Stimulated activated CD8-positive, alpha-beta memory T cell treated with anti-CD3 and anti-CD28 coated beads, Interleukin-4, amount 100 ng/mL, for 24 hours (primary cell): ENCODE data around the gene PDE3A.
"Not testable (repeated sequence)": the region's sequence is repeated elsewhere in the genome, so short reads cannot be mapped to it uniquely, and the experiment has no call there.

ENCODE experiments used
- DNase-seq: peaks from one replicate; pipeline ENCODE4 v3.0.0-alpha.2; 2020; ENCODE audit warnings: low read depth

PDE3A gene

DNA sequence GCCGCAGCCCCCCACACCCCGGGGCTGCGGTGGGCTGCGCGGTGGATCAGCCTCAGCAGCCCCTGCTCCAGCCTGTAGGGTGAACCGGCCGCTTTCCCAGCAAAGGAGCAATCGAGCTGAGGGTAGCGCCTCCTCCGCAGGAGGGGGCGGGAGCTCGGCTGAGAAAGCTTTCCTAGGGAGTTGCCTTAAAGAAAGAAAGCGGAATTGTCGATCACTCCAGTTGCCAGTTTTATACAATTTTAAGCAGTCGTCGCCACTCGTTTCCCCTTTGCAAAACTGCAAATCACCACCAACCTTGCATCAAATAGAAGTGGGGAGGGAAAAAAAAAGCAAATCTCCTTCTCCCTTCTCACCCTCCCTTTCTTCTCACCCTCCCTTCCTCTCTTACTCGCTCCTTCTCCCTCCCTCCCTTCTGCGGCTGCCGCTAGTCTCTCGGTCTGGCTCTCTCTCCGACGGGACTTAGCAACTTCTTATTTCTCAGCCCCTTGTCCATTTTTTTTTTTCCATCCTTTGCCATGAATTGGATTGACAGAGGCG is at the start of gene PDE3A:
Gene PDE3A, plus strand, starts transcription at position 424 of the 537 bp plus-strand sequence. CDS start 748 bp downstream, outside the sequence.
- DNase-seq: no peak

DNA sequence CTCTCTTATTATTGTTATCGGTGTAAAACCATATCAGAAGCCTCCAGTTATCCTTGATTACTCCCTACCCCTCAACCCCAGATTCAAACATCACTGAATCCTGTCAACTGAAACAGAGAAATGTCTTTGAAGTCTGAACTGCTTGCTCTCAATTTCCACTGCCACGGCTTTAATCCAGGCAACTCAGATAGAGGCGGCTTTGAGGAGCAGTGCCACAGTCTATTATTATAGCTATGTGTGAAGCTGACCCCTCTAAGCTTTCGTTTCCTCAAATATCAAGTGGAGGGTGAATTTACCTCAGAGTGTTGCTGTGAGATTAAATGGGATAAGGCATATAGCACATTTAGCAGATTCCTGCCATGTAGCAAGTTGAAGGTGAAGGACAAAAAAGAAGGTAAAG is 49.0 kb upstream of the PDE3A start:
- DNase-seq: no peak

- no peak for DNase-seq
Observed at GRCh38 chr12:20320552-20320951, 47.8 kb upstream of the PDE3A start.

GRCh38 chr12:20330826-20331505 is 37.4 kb upstream of the PDE3A start:
- DNase-seq: not testable (repeated sequence)

DNA sequence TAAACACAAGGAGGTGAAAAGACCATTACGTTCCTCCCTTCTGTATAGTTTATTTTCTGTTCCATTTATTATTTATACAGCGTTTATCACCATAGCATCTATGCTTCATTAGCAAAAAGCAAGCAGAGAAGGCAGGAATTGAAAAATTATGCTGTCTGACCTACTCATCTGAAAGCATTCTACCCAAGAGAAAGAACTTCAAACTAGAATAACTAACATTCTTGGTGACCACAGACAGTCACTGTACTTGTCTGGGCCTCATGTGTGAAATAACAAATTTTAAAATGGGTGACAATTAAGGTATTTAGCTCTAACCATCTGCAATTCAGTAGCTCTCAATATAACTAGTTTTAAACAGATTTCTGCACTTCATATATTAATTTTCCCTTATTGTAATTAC is 29.3 kb upstream of the PDE3A start:
- no peak for DNase-seq

DNA sequence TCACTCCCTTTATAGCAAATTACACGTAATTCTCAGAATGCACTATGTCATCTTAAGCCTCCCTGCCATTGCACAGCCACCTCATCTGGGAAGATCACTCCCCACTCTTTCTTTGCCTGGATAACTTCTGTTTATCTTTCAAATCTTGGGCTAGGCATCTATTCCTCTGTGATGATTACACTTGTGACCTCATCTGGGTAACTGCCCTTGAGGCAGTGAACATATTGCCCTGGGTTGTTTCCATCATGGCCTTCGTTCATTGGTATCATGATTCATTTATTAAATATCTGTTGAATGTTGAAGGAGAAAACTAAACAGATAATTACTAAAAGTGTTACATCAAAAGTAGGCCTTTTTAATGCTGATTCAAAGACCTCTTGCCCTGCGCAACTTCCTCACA is 26.2 kb upstream of the PDE3A start:
- DNase-seq: no peak

DNA sequence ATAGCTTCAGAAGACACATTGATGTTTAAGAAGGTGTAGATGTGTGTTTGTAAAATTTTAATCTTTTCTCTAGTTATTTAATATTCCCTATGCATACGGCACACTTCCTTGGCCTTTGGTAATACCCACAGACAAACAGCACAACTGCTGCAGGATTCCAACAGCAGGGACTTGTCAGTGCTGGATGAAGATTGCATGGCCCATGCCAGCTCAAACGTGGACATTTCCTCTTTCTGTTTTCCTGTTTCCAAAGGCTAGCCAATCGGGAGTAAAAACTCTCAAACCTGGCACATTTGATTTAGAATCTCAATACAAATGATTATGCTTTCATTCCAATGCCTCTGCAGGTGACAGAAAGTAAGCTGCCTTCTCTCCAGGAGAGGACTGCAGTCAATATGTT is 22.5 kb upstream of the PDE3A start:
- DNase-seq: no peak

- DNase-seq: no peak
Observed at GRCh38 chr12:20350026-20350425, 18.3 kb upstream of the PDE3A start.

GRCh38 chr12:20350495-20350894 is 17.8 kb upstream of the PDE3A start:
- DNase-seq: no peak

- DNase-seq: no peak
Observed at GRCh38 chr12:20351406-20351805, 16.9 kb upstream of the PDE3A start.

DNA sequence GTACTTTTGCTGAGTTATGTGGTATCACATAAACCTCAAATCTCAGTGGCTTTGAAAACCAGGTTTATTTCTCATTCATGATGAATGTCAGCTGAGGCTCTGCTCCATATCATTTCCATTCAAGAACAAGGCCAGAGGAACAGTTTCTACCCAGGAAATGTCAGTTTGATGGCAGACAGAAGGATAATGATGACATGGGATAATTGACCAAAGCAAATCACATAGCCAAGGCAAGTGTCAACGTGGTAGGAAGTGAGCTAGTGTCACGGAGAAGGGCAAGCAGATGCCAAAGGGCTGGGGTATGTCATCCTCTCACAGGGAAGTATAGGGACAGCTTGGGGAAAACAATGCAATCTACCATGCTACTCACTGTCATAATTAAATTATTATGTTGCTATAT is 12.3 kb upstream of the PDE3A start:
- DNase-seq: no peak

DNA sequence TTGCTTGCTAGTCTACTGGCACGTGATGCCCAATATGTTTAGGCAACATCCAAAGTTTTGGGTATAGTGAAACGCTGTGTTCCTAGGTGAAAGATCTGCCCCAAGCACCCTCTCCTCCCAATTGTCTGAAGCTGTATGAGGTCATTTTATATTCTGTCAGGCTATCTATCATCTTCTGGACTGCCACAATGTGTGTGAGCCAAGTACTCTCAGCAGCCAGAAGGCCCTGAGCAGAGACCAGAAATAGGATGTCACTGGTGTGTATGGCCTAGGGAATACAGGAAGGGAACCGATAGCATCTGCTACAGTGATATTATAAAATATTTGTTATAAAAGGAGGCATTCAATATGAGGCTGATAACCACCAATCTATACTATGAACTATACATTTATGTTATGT is 7.9 kb upstream of the PDE3A start:
- DNase-seq: no peak

DNA sequence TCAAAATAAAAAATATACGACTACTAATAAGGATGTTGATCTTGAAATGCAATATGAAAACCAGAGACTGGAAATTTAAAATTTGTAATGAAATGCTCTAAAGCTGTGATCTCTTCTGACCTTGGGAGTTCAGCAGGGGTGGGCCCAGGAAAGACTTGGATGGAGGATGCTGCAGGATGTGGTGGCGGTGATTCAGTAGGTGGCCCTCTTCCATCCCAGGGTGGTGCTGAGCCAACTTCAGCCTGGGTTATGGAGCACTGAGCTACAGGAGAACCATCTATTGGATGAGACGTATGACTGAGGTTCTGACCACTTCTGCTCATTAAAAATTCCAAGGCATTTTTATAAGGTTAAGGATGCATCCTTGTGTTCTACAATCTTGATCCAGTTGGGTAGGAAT is 6.9 kb upstream of the PDE3A start:
- no peak for DNase-seq

GRCh38 chr12:20364501-20364900 is 3.8 kb upstream of the PDE3A start:
- DNase-seq: no peak

- no peak for DNase-seq
Observed at GRCh38 chr12:20366776-20367409, 1.4 kb upstream of the PDE3A start.

DNA sequence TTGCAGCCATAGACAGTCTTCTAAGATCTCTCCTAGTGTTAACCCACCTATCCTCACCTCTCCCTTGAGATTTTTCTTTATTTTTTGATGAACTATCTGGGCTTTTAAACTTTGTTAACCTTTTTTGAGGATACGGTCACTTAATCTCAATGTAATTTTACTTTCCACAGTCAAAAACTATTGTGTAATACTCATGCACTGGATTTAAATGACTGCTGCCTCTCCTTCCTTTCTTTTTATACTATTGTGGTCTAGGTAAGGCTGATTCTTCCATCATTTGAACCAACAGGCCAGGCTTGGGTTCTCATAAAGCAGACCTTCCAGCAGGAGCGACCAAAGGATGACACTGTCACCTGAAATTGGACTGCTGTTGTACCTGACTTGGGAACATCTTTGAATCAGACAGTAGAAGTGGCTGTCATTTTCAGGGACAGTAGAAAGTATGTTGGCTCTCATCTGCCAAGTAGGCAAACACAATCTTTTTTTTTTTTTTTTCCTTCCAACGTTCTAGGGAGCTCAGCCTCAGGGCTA is 689 bp upstream of the PDE3A start:
- no peak for DNase-seq

- DNase-seq: no peak
Observed at GRCh38 chr12:20368651-20369304, 441 bp downstream of the PDE3A start.

- DNase-seq: no peak
Observed at GRCh38 chr12:20369305-20370013, 1.1 kb downstream of the PDE3A start.

DNA sequence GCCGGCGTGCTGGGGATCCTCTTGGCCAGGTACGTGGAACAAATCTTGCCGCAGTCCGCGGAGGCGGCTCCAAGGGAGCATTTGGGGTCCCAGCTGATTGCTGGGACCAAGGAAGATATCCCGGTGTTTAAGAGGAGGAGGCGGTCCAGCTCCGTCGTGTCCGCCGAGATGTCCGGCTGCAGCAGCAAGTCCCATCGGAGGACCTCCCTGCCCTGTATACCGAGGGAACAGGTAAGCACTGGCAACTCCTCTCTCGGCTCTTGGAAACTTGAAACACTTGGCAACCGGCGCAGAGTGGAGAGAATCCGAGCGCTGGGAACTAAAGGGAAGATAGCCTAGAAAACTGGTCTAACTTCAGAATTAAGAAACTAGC is 1.7 kb downstream of the PDE3A start:
- DNase-seq: no peak

DNA sequence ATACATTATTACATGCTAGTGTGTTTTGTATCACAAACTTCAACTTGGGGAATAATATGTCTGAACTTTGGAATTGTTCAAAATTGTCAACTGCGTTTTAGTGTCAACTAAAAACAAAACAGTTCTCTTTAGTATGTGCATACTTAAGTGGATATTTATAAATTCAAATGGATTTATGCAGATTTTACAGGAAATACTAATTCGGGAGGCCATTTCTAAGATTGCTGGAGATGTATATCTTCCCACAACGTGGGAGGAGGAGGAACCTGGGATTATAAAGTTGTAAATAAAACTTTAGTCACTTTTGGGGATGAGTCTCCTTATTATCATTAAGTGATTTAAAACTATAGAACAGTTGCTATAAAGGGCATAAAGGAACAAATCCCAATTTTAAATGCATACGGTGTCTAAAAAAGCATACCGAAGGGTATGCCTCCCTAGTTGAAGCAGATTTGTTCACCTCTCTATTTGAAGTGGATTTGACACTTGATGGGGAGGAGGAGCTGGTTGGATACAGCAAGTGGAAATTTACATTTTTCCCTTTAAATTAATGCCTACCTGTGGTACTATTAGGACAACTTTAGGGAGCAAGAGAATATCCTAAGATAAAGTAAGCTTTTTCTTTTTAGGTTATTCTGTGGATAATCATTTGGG is 2.7 kb downstream of the PDE3A start:
- DNase-seq: no peak

DNA sequence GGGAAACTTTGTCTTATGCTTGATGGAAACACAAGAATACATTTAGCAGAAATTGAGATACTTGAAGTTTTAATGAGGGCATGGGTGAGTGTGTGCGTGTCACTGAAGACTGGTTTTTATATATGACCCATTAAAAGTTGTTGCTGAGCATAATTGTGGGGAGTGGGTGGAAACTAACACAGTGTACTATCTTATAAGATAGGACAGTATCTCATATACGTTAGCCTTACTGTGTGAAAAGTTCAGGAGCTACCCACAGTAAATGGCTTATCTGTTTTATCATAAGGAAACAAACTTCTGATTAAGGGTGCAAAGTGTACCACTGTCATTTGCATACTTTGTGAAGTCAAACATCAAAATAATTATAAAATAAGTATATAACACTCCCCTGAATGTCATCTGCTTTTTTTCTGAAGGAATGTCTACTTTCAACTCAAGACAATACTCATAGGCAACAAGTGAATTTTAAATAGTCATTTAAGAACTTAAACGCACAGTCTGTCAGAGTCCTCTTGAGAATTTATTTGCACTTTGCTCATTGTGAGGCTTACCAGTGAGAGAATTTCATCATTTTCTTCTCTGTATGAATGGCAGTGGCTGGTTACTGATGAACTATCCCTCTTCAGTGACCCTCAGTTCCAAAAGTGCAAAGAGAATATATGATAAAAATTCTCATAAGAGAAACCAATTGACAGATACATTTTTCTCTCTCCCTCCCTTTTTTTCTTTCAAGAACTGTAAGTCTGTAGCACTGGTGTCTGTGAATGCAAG is 4.2 kb downstream of the PDE3A start:
- no peak for DNase-seq
